Hematopoietic multipotent progenitor cell (in vitro differentiated cells): ENCODE results near the gene HELZ2. TPM values are rescaled to one million over a fixed set of nuclear protein-coding genes. Genes with fewer than 3 reads are reported as not detected.
"Not testable (repeated sequence)": the region's sequence is repeated elsewhere in the genome, so short reads cannot be mapped to it uniquely, and the experiment has no call there.

Source experiments
- DNase-seq, 3 donors: peaks; one replicate each; pipeline ENCODE4 v3.0.0-alpha.2; 2011 to 2015; ENCODE audit warnings: low read depth in 2 of 3, low spot score in 2 of 3
- total RNA-seq: library from RNA; depleted of rRNA; stranded (reverse); fragments of >200 nt; gene quantifications from one replicate; pipeline ENCODE4 v1.2.3, GENCODE V29; 2012

HELZ2 gene
- total RNA-seq, 1 donor, result 69.7 TPM

- no peak for DNase-seq
Measured at GRCh38 chr20:63565699-63566335, 8.2 kb downstream of the HELZ2 start.

GRCh38 chr20:63565021-63565698 lies 8.9 kb downstream of the HELZ2 start:
- DNase-seq, result no peak

GRCh38 chr20:63564036-63564810 lies 9.8 kb downstream of the HELZ2 start:
- DNase-seq, result no peak

GRCh38 chr20:63563225-63563935 lies 10.7 kb downstream of the HELZ2 start:
- DNase-seq, result no peak

- DNase-seq, result no peak
Measured at GRCh38 chr20:63562461-63563224, 11.4 kb downstream of the HELZ2 start.

- DNase-seq, result no peak
Measured at GRCh38 chr20:63561624-63562396, 12.2 kb downstream of the HELZ2 start.

- DNase-seq, result no peak
Measured at GRCh38 chr20:63560856-63561609, 13.0 kb downstream of the HELZ2 start.

- no peak for DNase-seq
Measured at GRCh38 chr20:63560333-63560805, 13.7 kb downstream of the HELZ2 start.

GRCh38 chr20:63559485-63560332 lies 14.3 kb downstream of the HELZ2 start:
- not testable (repeated sequence) for DNase-seq

GRCh38 chr20:63558804-63559484 lies 15.1 kb downstream of the HELZ2 start:
- DNase-seq, result no peak

- DNase-seq, result no peak
Measured at GRCh38 chr20:63557481-63557891, 16.6 kb downstream of the HELZ2 start.

GRCh38 chr20:63556873-63557478 lies 17.1 kb downstream of the HELZ2 start:
- DNase-seq, result no peak

- no peak for DNase-seq
Measured at GRCh38 chr20:63555661-63556381, 18.2 kb downstream of the HELZ2 start.

GRCh38 chr20:63554361-63555278 lies 19.4 kb downstream of the HELZ2 start:
- no peak for DNase-seq

- DNase-seq, result peak in 2 of 3 donors; percentile 75 to 78
Measured at GRCh38 chr20:63553933-63554290, 20.1 kb downstream of the HELZ2 start, which contains the start of gene FNDC11. TSS of gene FNDC11 (plus strand) at chr20:63554159. CDS start at chr20:63555664, 1,505 bp downstream.
